Stimulated activated naive CD4-positive, alpha-beta T cell (primary cell): ENCODE results near the gene REG4.

Experiments used
- DNase-seq, 6 experiments: peaks; one replicate each; lab custom pipeline; 2025; lab: John Stamatoyannopoulos, UW

REG4 gene

GRCh38 chr1:119779869-119780356, 31.3 kb downstream of the REG4 start:
- no peak for DNase-seq

GRCh38 chr1:119778886-119779560, 32.2 kb downstream of the REG4 start:
- DNase-seq: no peak

- DNase-seq: no peak
Measured at GRCh38 chr1:119778359-119778758, 32.9 kb downstream of the REG4 start.

- DNase-seq: no peak
Measured at GRCh38 chr1:119774746-119775490, 36.3 kb downstream of the REG4 start.

- DNase-seq: no peak
Measured at GRCh38 chr1:119773711-119774241, 37.5 kb downstream of the REG4 start.

GRCh38 chr1:119772298-119772697, 39.0 kb downstream of the REG4 start:
- DNase-seq: no peak

- DNase-seq: no peak
Measured at GRCh38 chr1:119771770-119772169, 39.5 kb downstream of the REG4 start.

GRCh38 chr1:119771016-119771415, 40.2 kb downstream of the REG4 start:
- no peak for DNase-seq

GRCh38 chr1:119768778-119769177, 42.5 kb downstream of the REG4 start, which contains the start of gene HMGCS2:
Gene HMGCS2, minus strand, starts transcription at chr1:119768905. Its CDS starts 61 bp downstream, at chr1:119768844.
- DNase-seq: no peak

- no peak for DNase-seq
Measured at GRCh38 chr1:119767486-119767885, 43.8 kb downstream of the REG4 start.

- no peak for DNase-seq
Measured at GRCh38 chr1:119766374-119766794, 44.9 kb downstream of the REG4 start.

- DNase-seq: no peak
Measured at GRCh38 chr1:119764220-119764619, 47.0 kb downstream of the REG4 start.

- DNase-seq: no peak
Measured at GRCh38 chr1:119762953-119763352, 48.3 kb downstream of the REG4 start.

- DNase-seq: no peak
Measured at GRCh38 chr1:119762409-119762808, 48.9 kb downstream of the REG4 start.

- DNase-seq: no peak
Measured at GRCh38 chr1:119758584-119758983, 52.7 kb downstream of the REG4 start.

- no peak for DNase-seq
Measured at GRCh38 chr1:119752592-119752991, 58.7 kb downstream of the REG4 start.

GRCh38 chr1:119748040-119748439, 63.2 kb downstream of the REG4 start:
- DNase-seq: no peak

- no peak for DNase-seq
Measured at GRCh38 chr1:119747451-119747850, 63.8 kb downstream of the REG4 start.

GRCh38 chr1:119745034-119745433, 66.2 kb downstream of the REG4 start:
- DNase-seq: no peak

- DNase-seq: no peak
Measured at GRCh38 chr1:119744598-119744942, 66.7 kb downstream of the REG4 start.
